Tibial artery (tissue), 4 donors: ENCODE data around the gene POU3F1.

Source experiments
- DNase-seq, 2 donors: peaks; one replicate each; pipeline ENCODE4 v3.0.0-alpha.2; 2019
- H3K27ac ChIP-seq, 2 donors: fragments of 200-600 bp; sonication (generic) in 1 of 2; 1 replicate in 1 of 2; 2 replicates in 1 of 2; pipeline ENCODE4 v1.5.1; 2018 to 2019; ENCODE audit warnings: mild to moderate bottlenecking in 1 of 2
- H3K27me3 ChIP-seq, 2 donors: fragments of 200-600 bp; sonication (generic) in 1 of 2; one replicate each; pipeline versions ENCODE4 v1.5.1 to v1.6.0; 2016 to 2019
- H3K36me3 ChIP-seq, 3 donors: fragments of 200-600 bp; sonication (generic) in 2 of 3; one replicate each; pipeline ENCODE4 v1.5.1; 2016 to 2019; ENCODE audit warnings: mild to moderate bottlenecking in 2 of 3
- H3K4me1 ChIP-seq, 4 donors: fragments of 200-600 bp; sonication (generic) in 2 of 4; 1 replicate in 3 of 4; 2 replicates in 1 of 4; pipeline ENCODE4 v1.5.1; 2016 to 2019
- H3K4me3 ChIP-seq, 2 donors: fragments of 200-600 bp; sonication (generic) in 1 of 2; 1 replicate in 1 of 2; 2 replicates in 1 of 2; pipeline ENCODE4 v1.5.1; 2018 to 2019; ENCODE audit warnings: mild to moderate bottlenecking in 2 of 2
- H3K9me3 ChIP-seq, 3 donors: fragments of 200-600 bp; sonication (generic) in 1 of 3; one replicate each; pipeline ENCODE4 v1.5.1; 2016 to 2019
- intact Hi-C: fragments of 100-400 bp; cut with DNase I; formaldehyde crosslinking; loops from one replicate; pipeline ENCODE4 v1.15.0; 2023; ENCODE audit warnings: low total_unique reads
- TF ChIP-seq, protein P1 (sequence below), 2 experiments: fragments of 200-600 bp in 1 of 2; fragments of 450-650 bp in 1 of 2; IDR thresholded peaks; one replicate each; pipeline ENCODE4 v1.5.1; 2017 to 2019; ENCODE audit warnings: antibody characterized with exemption in 2 of 2, mild to moderate bottlenecking in 1 of 2, moderate library complexity in 1 of 2

The POU3F1 gene

GRCh38 chr1:38021969-38022368 is 24.6 kb downstream of the POU3F1 start:
- Histone ChIP-seq H3K9me3 (no peaks in the 10 kb centered on the region), H3K4me1 (no peaks in the 10 kb centered on the region), H3K27me3 (no peaks in the 10 kb centered on the region), H3K4me3 (no peak overlapping the region), H3K27ac (no peak overlapping the region), H3K36me3 (peaks cover 82 to 96% (median 96%) of the 10 kb centered on the region in 3 donors)
- intact Hi-C loops, result no loop called here
- TF ChIP-seq, protein P1, sequence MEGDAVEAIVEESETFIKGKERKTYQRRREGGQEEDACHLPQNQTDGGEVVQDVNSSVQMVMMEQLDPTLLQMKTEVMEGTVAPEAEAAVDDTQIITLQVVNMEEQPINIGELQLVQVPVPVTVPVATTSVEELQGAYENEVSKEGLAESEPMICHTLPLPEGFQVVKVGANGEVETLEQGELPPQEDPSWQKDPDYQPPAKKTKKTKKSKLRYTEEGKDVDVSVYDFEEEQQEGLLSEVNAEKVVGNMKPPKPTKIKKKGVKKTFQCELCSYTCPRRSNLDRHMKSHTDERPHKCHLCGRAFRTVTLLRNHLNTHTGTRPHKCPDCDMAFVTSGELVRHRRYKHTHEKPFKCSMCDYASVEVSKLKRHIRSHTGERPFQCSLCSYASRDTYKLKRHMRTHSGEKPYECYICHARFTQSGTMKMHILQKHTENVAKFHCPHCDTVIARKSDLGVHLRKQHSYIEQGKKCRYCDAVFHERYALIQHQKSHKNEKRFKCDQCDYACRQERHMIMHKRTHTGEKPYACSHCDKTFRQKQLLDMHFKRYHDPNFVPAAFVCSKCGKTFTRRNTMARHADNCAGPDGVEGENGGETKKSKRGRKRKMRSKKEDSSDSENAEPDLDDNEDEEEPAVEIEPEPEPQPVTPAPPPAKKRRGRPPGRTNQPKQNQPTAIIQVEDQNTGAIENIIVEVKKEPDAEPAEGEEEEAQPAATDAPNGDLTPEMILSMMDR (IDR thresholded peaks at IDR 0.05), result no peak
- no peak for DNase-seq

- Histone ChIP-seq H3K27ac (no peak overlapping the region), H3K4me3 (no peak overlapping the region), H3K27me3 (no peaks in the 10 kb centered on the region), H3K36me3 (peaks cover 81 to 94% (median 87%) of the 10 kb centered on the region in 3 donors), H3K4me1 (peaks cover 0 to 9% (median 4%) of the 10 kb centered on the region in 4 donors), H3K9me3 (no peaks in the 10 kb centered on the region)
- intact Hi-C loops, result no loop called here
- DNase-seq, result no peak
- TF ChIP-seq, protein P1 (IDR thresholded peaks at IDR 0.05), result no peak
These were observed 26.2 kb downstream of the POU3F1 start for GRCh38 chr1:38020396-38020795.

DNA sequence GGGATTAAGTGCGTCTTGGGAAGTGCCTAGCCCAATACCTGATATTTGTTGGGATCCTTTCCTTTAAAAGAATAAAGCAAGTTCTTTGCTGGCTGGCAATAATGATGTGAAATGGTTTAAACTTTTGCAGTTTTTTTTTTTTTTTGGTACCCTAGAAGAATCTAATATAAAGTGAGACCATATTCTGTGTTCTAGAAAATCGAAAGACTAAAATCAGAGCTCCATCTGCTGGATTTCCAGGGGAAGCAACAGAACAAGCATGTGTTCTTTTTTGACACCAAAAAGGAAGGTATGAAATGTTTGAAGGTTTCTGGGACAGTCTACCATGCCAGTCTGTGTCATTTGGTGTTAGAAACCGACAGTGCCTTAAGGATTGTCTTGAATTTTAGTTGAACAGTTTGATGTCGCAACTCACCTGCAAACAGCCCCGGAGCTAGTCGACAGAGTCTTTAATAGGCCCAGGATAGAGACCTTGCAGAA is 27.7 kb downstream of the POU3F1 start:
- H3K27ac ChIP-seq, result no peak overlapping the region
- H3K36me3 ChIP-seq, result peaks cover 69 to 80% (median 72%) of the 10 kb centered on the region in 3 donors
- TF ChIP-seq, protein P1 (IDR thresholded peaks at IDR 0.05), result peak; percentile 34 to 43
- DNase-seq, result no peak
- no peak overlapping the region for H3K4me3 ChIP-seq
- no peaks in the 10 kb centered on the region for H3K9me3 ChIP-seq
- H3K4me1 ChIP-seq, result peaks cover 0 to 24% (median 14%) of the 10 kb centered on the region in 4 donors
- intact Hi-C loops, result no loop called here
- no peaks in the 10 kb centered on the region for H3K27me3 ChIP-seq

GRCh38 chr1:38015978-38016725 is 30.4 kb downstream of the POU3F1 start:
- no peak for DNase-seq

DNA sequence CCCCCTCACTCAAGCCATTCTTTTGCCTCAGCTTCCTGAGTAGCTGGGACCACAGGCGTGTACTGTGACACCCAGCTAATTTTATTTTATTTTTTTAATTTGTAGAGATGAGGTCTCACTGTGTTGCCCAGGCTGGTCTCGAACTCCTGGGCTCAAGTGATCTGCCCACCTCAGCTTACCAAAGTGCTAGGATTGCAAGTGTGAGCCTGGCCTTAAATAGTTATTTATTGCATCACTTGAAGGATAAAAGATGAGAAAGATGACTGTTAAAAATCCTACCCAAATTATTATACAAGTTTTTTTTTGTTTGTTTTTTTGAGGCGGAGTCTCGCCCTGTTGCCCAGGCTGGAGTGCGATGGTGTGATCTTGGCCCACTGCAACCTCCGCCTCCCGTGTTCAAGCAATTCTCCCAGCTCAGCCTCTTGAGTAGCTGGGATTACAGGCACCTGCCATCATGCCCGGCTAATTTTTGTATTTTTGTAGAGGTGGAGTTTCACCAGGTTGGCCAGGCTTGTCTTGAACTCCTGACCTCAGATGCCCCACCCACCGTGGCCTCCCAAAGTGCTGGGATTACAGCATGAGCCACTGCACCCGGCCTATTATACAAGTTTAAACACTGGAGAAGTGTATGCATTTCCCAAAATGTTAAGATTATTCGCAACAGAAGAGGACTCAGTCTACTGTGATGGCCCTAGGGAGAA is 31.7 kb downstream of the POU3F1 start:
- H3K4me1 ChIP-seq, result peaks cover 0 to 37% (median 23%) of the 10 kb centered on the region in 4 donors
- H3K27me3 ChIP-seq, result no peaks in the 10 kb centered on the region
- H3K27ac ChIP-seq, result peak overlapping the region in 1 of 2 donors; percentile 96
- peaks cover 30 to 40% (median 32%) of the 10 kb centered on the region in 3 donors for H3K36me3 ChIP-seq
- H3K9me3 ChIP-seq, result no peaks in the 10 kb centered on the region
- H3K4me3 ChIP-seq, result no peak overlapping the region
- DNase-seq, result no peak
- TF ChIP-seq, protein P1 (IDR thresholded peaks at IDR 0.05), result no peak
- intact Hi-C loops, result no loop called here

More at GRCh38 chr1:38015978-38016725, 30.4 kb downstream of the POU3F1 start:
- Histone ChIP-seq H3K27me3 (no peaks in the 10 kb centered on the region), H3K27ac (peak overlapping the region in 1 of 2 donors; percentile 33), H3K4me1 (peaks cover 0 to 36% (median 22%) of the 10 kb centered on the region in 4 donors), H3K4me3 (no peak overlapping the region), H3K9me3 (no peaks in the 10 kb centered on the region), H3K36me3 (peaks cover 41 to 53% (median 44%) of the 10 kb centered on the region in 3 donors)
- TF ChIP-seq, protein P1 (IDR thresholded peaks at IDR 0.05), result no peak
- intact Hi-C loops, result no loop called here
